NCI-H1105 (cell line): ENCODE data around the gene ZNF414.
"Not testable (repeated sequence)": the region's sequence is repeated elsewhere in the genome, so short reads cannot be mapped to it uniquely, and the experiment has no call there.

Source experiments
- DNase-seq: peaks from one replicate; lab custom pipeline; 2025; lab: John Stamatoyannopoulos, UW

ZNF414 gene

GRCh38 chr19:8517551-8518442 lies 3.8 kb upstream of the ZNF414 start:
- no peak for DNase-seq

GRCh38 chr19:8515317-8515716 lies 1.4 kb upstream of the ZNF414 start:
- DNase-seq: no peak

- not testable (repeated sequence) for DNase-seq
Observed at GRCh38 chr19:8514505-8515009, 590 bp upstream of the ZNF414 start.

- DNase-seq: no peak
Observed at GRCh38 chr19:8513036-8513686, 806 bp downstream of the ZNF414 start.

GRCh38 chr19:8512115-8512967 lies 1.6 kb downstream of the ZNF414 start:
- no peak for DNase-seq

GRCh38 chr19:8511573-8512101 lies 2.3 kb downstream of the ZNF414 start:
- DNase-seq: no peak

- DNase-seq: no peak
Observed at GRCh38 chr19:8510589-8511115, 3.3 kb downstream of the ZNF414 start.

- DNase-seq: peak; percentile 63
Observed at GRCh38 chr19:8506402-8506957, 7.5 kb downstream of the ZNF414 start.

GRCh38 chr19:8505680-8506401 lies 8.1 kb downstream of the ZNF414 start:
- DNase-seq: peak; percentile 79

- no peak for DNase-seq
Observed at GRCh38 chr19:8504919-8505318, 9.0 kb downstream of the ZNF414 start.

GRCh38 chr19:8504171-8504570 lies 9.8 kb downstream of the ZNF414 start:
- DNase-seq: no peak

GRCh38 chr19:8503510-8503909 lies 10.5 kb downstream of the ZNF414 start:
- no peak for DNase-seq

GRCh38 chr19:8501981-8502380 lies 12.0 kb downstream of the ZNF414 start:
- DNase-seq: no peak

GRCh38 chr19:8501516-8501915 lies 12.5 kb downstream of the ZNF414 start:
- no peak for DNase-seq

GRCh38 chr19:8500158-8500557 lies 13.8 kb downstream of the ZNF414 start:
- DNase-seq: no peak

GRCh38 chr19:8499048-8499833 lies 14.7 kb downstream of the ZNF414 start:
- no peak for DNase-seq

GRCh38 chr19:8498295-8498694 lies 15.7 kb downstream of the ZNF414 start:
- DNase-seq: no peak

GRCh38 chr19:8494158-8494557 lies 19.8 kb downstream of the ZNF414 start:
- DNase-seq: no peak

GRCh38 chr19:8491574-8491973 lies 22.4 kb downstream of the ZNF414 start:
- no peak for DNase-seq

- DNase-seq: no peak
Observed at GRCh38 chr19:8490873-8491272, 23.1 kb downstream of the ZNF414 start.
